Fibroblast of upper back skin (primary cell): ENCODE results near the gene MANBA.

Source experiments
- DNase-seq: peaks from one replicate; pipeline ENCODE4 v3.0.0-alpha.2; 2013

Gene MANBA

GRCh38 chr4:102616636-102617035 lies 144.1 kb downstream of the MANBA start:
- no peak for DNase-seq

- DNase-seq = no peak
These were observed 146.0 kb downstream of the MANBA start for GRCh38 chr4:102614801-102615200.

GRCh38 chr4:102612824-102613366 lies 147.9 kb downstream of the MANBA start:
- DNase-seq = no peak

GRCh38 chr4:102612210-102612609 lies 148.6 kb downstream of the MANBA start:
- DNase-seq = no peak

- DNase-seq = no peak
These were observed 150.3 kb downstream of the MANBA start for GRCh38 chr4:102610476-102610875.

- DNase-seq = no peak
These were observed 150.8 kb downstream of the MANBA start for GRCh38 chr4:102610007-102610406.

GRCh38 chr4:102608190-102608589 lies 152.6 kb downstream of the MANBA start:
- no peak for DNase-seq

- no peak for DNase-seq
These were observed 153.8 kb downstream of the MANBA start for GRCh38 chr4:102606846-102607450.

- DNase-seq = no peak
These were observed 154.5 kb downstream of the MANBA start for GRCh38 chr4:102606261-102606660.

- DNase-seq = no peak
These were observed 156.4 kb downstream of the MANBA start for GRCh38 chr4:102604222-102604940.

- DNase-seq = no peak
These were observed 159.1 kb downstream of the MANBA start for GRCh38 chr4:102601586-102602227.

GRCh38 chr4:102600689-102601088 lies 160.1 kb downstream of the MANBA start:
- DNase-seq = no peak

- DNase-seq = no peak
These were observed 160.9 kb downstream of the MANBA start for GRCh38 chr4:102599886-102600285.

- no peak for DNase-seq
These were observed 161.3 kb downstream of the MANBA start for GRCh38 chr4:102599455-102599854.

GRCh38 chr4:102598762-102599374 lies 161.9 kb downstream of the MANBA start:
- no peak for DNase-seq

GRCh38 chr4:102598086-102598761 lies 162.5 kb downstream of the MANBA start:
- DNase-seq = no peak

- DNase-seq = no peak
These were observed 164.2 kb downstream of the MANBA start for GRCh38 chr4:102596532-102596931.

- no peak for DNase-seq
These were observed 166.8 kb downstream of the MANBA start for GRCh38 chr4:102594000-102594399.

GRCh38 chr4:102593147-102593546 lies 167.6 kb downstream of the MANBA start:
- DNase-seq = no peak

- DNase-seq = no peak
These were observed 168.5 kb downstream of the MANBA start for GRCh38 chr4:102592256-102592655.

- no peak for DNase-seq
These were observed 171.0 kb downstream of the MANBA start for GRCh38 chr4:102589743-102590142.

- DNase-seq = no peak
These were observed 174.1 kb downstream of the MANBA start for GRCh38 chr4:102586644-102587021.
